Inflammatory macrophage treated with lipopolysaccharide for 4 hours (primary cell): ENCODE measurements around the gene LRRC75A.
"Not testable (repeated sequence)": the region's sequence is repeated elsewhere in the genome, so short reads cannot be mapped to it uniquely, and the experiment has no call there.

ENCODE experiments used
- DNase-seq: peaks from one replicate; pipeline ENCODE4 v3.0.0-alpha.2; 2020

The LRRC75A gene

DNA sequence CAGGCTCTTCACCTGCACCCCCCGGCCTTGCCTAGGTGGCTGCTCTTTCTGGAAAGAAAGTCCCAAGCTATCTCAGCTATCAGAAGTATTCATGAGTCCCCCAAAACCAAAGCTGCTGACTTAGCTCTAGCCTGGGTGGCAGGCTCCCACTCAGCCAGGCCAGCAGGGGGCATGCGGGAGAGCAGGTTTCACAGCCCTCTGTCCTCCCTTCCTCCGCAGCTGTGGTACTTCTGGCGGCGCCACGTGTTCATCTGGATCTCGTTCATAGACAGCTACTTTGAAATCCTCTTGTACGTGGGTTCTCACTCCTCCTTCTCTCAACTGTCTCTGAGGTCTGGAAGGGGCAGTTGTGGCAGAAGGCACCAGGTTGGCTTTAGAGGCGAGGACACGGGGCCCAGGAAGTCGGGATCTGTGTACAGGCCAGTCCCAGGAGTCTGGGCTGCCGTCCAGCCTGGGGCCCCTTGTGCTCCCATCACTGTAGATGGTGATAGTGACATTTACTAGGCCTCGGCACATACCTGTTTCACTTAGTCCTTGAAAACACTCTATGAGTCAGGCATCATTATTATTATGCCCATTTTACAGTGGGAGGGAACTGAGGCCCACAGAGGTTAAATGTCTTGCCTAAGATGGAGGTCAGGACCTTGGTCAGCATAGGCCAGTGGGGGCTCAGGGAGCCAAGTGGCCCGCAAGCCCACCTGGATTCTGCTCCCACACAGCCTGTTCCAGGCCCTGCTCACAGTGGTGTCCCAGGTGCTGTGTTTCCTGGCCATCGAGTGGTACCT is 63.7 kb downstream of the LRRC75A start:
- no peak for DNase-seq

DNA sequence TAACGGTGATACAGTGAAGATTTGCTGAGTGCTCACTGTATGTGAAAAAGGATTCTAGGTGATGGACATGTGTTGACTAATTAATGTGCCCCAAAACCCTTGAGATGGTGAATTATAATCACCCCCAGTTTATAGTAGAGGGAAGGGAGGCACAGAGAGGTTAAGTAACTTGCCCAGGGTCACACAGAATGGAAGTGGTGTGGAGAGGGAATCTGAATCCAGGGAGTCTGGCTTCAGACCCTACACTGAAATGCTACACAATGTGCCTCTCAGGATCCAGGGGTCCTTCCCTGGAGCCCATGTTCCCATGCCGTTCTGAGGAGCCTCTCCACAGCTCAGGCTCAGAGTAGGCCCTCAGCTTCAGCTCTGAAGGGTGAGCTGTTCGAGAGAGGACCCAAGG is 65.0 kb downstream of the LRRC75A start:
- no peak for DNase-seq

DNA sequence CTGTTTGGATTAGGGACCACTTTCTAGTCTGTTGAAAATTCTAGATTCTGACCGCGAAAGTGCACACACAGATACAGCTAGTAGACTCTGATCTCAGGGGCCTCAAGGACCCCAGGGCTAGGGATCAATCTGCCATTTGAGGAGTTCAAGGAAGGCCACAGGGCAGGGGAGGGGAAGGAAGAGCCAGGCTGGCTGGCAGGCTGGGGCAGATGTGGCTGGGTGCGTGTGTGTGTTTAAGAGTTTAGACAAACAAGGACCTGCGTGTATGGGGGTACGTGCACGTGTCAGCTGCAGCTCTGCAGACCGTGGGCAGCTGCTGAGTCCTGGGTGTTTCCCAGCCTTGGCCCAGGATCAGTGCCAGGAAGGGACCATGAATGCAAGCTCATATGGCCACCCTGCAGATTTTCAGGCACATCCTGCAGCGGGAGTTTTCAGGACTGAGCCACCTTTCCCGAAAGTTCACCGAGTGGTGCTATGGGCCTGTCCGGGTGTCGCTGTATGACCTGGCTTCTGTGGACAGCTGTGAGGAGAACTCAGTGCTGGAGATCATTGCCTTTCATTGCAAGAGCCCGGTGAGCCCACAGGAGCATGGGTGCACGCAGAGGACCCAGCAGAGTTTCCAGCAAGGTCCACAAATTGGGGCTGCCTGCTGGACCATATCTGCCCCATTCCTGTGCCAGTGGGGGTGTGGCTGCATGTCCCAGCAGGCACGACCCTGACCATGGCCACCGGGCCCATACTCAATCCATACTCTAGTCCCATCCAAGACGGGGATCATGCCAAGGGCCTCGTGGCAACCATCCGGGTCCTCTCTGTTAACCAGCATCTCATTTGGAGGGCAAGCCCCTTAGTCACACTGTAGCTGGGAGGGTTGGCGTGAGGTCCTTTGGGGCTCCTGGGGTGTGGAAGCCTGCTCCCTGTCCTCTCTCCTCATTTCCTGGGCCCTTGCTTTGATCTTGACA is 66.0 kb downstream of the LRRC75A start:
- no peak for DNase-seq

DNA sequence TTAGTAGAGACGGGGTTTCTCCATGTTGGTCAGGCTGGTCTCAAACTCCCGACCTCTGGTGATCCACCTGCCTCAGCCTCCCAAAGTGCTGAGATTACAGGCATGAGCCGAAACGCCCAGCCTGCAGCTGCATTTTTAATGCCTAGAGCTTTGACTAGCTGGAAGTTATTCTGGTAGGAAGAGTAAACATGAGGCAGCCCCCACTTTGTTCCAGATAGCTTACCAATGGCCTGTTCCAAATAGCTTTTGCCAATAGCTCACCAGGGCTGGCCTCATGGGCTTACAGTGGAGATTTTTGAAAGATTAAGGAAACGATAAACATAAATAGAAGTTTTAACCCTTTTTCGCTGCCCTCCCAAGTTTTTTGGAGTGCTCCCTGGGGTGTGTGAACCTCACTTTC is 66.8 kb downstream of the LRRC75A start:
- no peak for DNase-seq

DNA sequence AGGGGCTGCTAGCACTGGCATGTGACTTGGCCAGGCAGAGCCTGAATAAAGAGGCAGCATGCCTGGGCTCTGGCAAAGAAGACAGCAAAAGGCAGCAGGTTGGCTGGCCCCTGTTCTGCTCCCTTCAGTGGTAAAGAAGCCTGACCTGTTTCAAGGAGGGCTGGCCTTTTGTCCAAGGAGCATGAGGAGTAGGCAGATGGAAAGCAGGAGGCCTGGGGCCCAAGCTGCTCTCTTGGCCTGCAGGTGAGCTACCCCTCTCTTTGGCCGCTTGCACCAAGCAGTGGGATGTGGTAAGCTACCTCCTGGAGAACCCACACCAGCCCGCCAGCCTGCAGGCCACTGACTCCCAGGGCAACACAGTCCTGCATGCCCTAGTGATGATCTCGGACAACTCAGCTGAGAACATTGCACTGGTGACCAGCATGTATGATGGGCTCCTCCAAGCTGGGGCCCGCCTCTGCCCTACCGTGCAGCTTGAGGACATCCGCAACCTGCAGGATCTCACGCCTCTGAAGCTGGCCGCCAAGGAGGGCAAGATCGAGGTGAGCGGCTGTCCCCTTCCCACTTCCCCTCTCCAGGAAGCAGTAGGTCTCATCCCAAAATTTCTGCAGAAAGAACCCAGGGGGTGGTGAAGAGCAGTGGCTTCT is 68.6 kb downstream of the LRRC75A start:
- no peak for DNase-seq

DNA sequence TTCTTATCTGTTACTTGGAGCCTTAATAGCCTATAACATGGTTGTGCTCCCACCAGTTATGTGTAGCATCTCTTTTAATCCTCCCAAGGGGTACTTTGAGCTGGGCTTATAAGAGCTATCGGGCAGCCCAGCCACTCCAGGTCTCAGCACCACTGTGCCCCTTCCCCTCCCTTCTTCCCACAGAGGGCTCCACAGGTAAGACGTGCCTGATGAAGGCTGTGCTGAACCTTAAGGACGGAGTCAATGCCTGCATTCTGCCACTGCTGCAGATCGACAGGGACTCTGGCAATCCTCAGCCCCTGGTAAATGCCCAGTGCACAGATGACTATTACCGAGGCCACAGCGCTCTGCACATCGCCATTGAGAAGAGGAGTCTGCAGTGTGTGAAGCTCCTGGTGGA is 69.6 kb downstream of the LRRC75A start:
- no peak for DNase-seq

DNA sequence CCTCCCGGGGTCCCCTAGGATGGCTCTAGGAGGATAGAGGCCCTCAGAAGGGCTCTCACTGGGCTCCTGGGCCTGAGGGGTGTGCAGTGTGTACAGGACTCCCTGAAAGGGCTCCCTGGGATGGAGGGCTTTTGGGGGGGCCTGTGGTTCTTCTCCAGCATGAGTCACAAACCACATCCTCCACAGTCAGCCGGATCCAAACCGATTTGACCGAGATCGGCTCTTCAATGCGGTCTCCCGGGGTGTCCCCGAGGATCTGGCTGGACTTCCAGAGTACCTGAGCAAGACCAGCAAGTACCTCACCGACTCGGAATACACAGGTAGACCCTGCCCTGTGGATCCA is 72.1 kb downstream of the LRRC75A start:
- DNase-seq, result no peak

DNA sequence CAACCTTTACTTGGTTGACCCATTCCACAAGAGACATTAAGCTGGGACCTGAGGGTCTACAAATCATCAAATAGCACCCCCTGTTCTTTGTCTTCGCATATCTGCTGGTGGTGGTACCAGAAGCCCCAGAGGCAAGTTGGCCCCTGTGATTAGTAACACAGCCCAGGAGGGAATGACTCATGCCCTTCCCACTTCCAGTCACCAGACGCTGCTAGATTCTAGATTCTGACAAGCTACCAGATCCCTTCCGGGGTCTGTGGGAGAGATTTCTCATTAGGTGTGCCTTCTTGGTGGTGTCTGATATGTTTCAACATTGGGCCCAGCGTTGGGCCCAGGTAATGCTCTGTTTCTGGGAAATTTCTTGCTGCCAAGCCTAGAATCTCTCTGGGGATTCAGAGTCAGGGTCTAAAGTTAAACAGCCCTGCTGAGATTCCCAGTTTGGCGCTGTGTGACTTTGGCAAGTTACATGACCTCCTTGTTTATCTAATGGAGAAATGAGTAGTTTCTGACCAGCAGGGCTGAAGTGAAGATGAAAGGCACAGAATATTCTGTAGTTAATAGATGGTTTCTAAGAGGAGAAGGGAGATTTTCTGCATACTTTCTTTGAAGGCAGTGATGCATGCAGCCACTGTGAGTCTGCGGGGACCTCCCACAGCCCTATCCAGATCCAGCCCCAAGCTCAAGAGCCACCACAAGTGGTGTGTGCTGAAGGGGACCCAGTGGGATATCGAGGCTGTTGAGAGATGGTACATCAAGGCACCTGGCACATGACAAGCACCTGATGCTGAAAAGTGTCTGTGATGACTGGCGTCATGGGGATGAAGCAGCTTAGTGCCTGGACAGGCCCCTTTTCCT is 72.7 kb downstream of the LRRC75A start:
- DNase-seq, result peak; percentile 87

DNA sequence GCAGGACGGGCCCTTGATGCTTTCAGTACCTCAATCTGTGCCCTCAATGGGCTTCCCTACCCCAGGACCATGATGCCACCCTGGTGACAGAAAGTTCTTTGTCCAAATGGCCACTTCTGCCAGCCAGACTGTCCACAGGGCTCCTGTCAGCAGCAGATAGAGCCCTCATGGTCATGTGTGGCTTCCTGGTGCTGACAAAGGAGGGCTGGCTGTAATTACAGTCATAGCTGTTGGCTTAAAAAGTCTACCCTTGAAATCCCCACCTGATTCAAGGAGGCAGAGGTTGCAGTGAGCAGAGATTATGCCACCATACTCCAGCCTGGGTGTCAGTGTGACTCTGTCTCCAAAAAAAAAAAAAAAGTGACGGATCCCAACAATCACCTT is 73.3 kb downstream of the LRRC75A start:
- peak; percentile 47 for DNase-seq

DNA sequence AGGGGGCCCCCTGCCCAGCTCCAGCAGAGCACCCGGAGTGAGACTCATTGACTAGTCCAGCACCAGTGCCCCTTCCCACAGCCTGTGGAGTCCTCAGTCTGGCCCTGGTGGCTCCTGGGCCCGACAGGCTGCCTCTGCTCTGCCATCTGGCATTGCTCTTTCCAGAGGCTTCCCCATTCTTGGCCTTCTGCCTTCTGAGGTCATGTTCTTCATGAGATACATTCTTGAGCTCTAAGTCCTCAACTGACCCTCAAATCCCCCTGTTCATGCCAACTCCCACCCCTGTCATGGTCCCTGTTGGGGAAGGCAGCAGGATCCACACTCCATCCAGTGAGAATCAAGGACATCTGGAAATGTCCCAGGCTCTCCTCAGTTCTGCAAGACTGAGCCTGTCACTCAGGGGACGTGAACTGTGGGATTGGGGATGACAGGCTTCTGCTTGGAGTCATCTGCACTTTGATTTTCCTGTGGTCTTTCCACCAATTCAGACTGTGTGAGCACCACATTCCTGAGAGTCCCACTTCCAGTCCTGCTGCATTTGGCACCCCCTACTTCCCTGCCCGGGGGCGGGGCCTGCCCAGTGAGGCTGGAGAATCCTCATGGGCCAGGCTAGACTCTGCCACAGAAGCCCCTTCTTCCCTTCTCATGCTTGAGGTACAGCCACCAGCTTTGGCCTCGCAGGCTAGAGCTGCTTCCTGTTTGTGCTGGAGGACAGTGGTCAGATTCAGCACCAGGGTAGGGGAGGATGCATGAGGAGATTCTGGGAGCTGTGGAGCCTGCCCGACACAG is 73.9 kb downstream of the LRRC75A start:
- DNase-seq, result no peak

DNA sequence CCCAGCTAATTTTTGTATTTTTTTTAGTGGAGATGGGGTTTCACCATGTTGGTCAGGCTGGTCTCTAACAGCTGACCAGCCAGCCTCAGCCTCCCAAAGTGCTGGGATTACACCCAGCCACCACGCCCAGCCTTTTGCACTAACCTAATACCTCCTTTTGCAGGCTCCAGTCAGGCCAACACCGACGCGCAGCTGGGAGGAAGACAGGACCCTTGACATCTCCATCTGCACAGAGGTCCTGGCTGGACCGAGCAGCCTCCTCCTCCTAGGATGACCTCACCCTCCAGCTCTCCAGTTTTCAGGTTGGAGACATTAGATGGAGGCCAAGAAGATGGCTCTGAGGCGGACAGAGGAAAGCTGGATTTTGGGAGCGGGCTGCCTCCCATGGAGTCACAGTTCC is 74.6 kb downstream of the LRRC75A start:
- no peak for DNase-seq

DNA sequence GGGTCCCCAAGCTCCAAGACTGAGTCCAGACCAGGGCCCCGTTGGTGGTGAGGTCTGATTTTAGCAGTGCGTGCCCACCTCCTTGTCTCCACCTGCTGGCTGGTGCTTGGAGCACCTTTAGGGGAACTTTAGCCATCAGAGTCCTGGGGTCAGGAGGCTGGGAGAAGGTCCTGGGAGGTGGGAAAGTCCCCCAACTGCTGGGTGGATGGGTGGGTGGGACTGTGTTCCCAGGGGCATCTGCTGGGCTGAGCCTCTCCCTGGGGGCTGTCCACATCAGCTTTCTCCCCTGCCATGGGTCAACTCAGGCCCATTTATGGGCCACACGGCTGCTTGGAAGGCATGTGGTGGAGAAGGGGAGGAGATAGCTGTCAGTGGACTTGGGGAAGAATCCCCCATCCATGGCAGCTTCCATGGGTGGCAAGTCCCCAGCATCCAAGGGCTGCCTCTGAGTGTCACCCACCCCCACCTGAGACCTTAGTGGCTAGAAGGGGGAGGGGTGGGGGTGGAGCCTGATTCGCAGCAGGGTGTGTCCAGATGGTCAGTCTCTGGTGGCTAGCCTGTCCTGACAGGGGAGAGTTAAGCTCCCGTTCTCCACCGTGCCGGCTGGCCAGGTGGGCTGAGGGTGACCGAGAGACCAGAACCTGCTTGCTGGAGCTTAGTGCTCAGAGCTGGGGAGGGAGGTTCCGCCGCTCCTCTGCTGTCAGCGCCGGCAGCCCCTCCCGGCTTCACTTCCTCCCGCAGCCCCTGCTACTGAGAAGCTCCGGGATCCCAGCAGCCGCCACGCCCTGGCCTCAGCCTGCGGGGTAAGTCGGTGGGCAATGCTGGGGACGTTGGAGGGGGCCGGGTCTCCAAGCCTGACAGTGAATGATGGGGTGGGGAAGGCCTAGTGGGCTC is 76.7 kb downstream of the LRRC75A start, which contains the start of gene TRPV2:
Gene TRPV2, plus strand, starts transcription at position 541 of the 894 bp plus-strand sequence. CDS start 2,098 bp downstream, outside the sequence.
- peak; percentile 52 for DNase-seq

DNA sequence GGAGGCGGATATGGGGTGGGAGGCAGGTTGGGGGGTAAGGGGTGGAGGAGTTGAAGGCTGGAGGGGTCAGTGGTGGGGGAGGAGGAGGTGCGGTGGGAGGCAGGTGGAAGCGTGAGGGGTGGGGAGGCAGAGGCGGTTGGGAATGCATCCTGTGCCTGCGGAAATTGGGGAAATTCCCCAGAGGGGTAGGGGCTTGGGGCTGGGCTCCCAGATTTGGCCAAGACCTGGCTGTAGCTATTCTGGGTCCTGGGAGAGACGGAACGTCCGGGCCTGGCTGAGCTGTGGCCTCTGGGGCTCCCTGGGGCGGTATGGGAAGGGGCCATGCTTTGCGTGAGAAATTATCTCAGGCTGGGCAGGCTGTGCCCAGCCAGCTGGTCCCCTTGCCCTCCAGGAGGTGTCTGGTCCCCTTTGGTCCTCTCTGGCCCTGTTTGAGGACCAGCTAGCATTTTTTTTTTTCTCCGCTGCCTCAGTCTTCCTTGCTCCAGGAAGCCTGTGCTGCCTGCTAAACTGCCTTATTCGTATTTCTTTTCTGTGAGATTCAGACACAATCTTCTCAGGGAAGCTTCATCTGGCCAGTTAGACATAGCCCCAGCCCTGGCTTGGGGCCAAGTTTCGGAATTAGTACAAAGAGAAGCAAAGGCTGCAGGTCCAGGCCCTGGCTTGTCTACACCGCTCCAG is 83.9 kb downstream of the LRRC75A start:
- DNase-seq, result peak; percentile 79

DNA sequence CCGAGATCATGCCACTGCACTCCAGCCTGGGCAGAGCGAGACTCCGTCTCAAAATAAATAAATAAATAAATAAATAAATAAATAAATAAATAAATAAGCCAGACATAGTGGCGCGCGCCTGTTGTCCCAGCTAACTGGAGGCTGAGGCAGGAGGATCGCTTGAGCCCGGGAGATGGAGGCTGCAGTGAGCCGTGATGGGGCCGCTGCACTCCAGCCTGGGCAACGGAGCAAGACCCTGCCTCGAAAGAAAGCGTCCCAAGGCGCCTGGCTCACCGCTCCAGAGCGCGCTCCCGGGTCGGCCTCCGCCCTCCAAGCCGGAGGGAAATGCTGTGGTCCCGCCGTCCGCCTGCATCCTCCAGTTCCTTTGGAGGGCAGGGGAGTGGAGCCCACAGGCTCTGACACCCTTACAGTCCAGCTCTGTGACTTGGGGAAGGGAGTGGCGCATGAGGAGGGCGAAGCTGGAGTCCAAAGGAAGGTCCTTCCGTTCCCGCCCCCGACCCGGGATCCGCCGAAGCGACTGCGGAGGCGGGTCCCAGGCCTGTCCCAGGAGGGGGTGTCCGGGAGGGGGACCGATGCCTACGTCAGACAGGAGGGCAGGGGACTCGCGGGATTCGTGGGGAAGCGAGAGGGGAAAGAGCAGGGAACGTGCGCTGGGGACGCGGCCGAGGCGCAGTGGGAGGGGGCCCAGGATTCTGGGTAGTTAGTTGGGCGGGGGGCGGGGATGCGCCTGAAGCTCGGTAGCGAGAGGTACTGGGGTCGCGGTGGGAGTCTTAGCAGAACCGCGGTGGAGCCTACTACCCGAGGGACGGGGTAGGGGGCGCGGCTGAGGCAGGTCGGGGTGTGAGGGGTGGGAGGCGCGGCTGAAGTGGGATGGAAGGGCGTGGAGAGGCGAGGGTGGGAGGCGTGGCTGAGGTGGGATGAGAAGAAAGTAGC is 85.0 kb downstream of the LRRC75A start:
- DNase-seq, result no peak

DNA sequence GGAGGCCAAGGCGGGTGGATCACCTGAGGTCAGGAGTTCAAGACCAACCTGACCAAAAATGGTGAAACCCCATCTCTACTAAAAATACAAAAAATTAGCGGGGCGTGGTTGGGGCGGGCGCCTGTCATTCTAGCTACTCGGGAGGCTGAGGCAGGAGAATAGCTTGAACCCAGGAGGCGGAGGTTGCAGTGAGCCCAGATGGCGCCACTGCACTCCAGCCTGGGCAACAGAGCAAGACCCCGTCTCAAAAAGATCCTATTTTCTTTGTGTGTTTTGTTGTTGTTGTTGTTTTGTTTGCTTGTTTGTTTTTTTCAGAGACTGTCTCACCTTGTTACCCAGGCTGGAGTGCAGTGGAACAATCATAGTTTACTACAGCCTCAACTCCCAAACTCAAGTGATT is 88.1 kb downstream of the LRRC75A start:
- DNase-seq, result not testable (repeated sequence)

DNA sequence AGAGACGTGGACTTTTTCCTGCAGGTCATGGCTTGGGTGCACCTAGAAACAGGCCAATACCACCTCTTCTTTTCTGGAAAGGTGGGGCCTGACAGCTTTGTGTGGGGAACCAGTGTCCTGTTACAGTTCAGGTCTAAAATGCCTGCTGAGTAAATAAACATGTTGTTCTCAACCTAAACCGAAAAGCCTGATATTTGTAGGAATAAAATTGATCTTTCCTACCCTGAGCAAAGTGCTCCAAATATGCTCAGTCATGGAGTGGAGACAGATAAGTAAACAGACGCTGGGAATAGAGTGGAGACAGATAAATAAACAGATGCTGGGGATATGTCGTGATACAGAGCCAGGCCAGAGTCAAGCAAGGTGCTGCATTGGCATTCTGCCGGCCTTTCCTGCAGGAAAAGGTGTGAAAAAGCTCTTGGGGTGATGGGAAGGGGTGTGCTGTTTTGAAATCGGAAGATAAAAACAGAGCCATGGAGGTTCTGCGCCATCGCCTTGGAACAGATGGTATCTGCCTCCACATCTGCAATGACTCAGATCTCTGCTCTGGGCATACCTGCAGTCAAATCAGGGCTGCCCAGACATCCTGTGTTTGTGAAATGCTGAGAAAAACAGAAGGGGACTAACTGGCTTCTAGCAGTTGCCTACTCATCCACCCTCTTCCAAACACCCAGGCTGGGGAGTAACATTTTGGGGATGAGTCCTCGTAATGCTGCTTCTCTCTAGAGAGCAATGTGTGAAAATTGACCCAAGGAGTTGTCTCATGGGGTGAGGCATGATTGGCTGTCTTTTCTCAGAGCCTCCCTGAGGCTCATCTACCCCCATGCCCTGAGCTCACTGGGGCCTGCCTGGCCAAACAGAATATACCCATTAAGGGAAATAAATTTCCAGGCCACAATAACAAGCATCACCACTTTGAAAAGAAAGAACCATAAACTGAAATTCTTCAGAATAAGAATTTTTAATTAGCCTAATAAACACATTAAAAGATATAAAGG is 93.4 kb downstream of the LRRC75A start:
- no peak for DNase-seq

DNA sequence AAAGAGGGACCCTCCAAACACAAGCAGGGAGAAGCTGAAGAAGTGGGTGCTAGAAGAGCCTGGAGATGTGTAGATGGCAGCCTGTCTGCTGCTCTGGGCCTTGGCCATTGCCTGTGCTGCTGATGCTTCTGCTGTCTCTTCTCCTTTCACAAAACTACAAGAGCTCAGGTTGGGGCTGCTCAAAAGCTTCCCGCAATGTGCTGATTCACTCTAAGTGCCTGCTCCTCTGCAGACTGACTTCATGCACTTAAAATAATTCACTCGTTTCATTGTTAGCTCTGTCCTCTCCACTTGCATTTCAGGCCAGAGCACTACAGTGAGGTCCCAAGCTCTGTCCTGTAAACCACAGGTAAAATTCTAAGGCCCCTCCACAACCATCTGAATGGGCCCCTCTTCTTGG is 95.3 kb downstream of the LRRC75A start:
- not testable (repeated sequence) for DNase-seq
